GM06990 (cell line): ENCODE data around the gene RNU2-63P.

ENCODE experiments used
- DNase-seq: peaks from one replicate; pipeline ENCODE4 v3.0.0-alpha.2; 2011; ENCODE audit not compliant: insufficient read length; ENCODE audit errors: extremely low read depth
- H3K27me3 ChIP-seq: replicated peaks from 2 replicates; pipeline ENCODE4 v1.6.0; 2011; ENCODE audit warnings: low read length; ENCODE audit not compliant: control insufficient read depth, insufficient read depth
- H3K36me3 ChIP-seq: 2 replicates; pipeline ENCODE4 v1.5.1; 2011; ENCODE audit warnings: low read length; ENCODE audit not compliant: control insufficient read depth, insufficient read depth
- H3K4me3 ChIP-seq: replicated peaks from 2 replicates; pipeline ENCODE4 v1.5.1; 2011; ENCODE audit warnings: low read depth, mild to moderate bottlenecking, control low read depth, low read length
- TF ChIP-seq, protein P1 (sequence below): IDR thresholded peaks from 2 replicates; pipeline ENCODE4 v1.5.1; 2011; ENCODE audit warnings: low read length, control low read depth, mild to moderate bottlenecking, inconsistent platforms; ENCODE audit not compliant: insufficient read depth, poor library complexity, severe bottlenecking

The RNU2-63P gene

DNA sequence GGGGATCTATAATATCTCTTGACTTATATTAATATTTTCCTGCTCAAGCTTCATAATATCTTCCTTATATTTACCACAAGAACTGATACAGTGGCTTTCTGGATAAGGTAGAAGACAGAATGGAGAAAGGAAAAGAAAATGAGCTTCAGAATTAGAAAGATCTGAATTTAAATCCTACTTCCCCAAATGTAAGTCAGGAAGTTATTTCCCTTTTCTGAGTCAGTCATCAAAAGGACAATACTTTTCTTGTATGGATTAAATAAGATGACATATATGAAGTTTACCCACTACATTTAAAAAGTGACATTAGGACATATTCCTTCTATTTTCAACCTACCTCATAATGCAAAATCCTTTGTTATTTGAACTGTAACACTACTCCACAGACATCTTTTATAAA is 20.3 kb upstream of the RNU2-63P start:
- H3K27me3 ChIP-seq, result no peaks in the 10 kb centered on the region
- TF ChIP-seq, protein P1, sequence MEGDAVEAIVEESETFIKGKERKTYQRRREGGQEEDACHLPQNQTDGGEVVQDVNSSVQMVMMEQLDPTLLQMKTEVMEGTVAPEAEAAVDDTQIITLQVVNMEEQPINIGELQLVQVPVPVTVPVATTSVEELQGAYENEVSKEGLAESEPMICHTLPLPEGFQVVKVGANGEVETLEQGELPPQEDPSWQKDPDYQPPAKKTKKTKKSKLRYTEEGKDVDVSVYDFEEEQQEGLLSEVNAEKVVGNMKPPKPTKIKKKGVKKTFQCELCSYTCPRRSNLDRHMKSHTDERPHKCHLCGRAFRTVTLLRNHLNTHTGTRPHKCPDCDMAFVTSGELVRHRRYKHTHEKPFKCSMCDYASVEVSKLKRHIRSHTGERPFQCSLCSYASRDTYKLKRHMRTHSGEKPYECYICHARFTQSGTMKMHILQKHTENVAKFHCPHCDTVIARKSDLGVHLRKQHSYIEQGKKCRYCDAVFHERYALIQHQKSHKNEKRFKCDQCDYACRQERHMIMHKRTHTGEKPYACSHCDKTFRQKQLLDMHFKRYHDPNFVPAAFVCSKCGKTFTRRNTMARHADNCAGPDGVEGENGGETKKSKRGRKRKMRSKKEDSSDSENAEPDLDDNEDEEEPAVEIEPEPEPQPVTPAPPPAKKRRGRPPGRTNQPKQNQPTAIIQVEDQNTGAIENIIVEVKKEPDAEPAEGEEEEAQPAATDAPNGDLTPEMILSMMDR, result no peak
- H3K36me3 ChIP-seq, result no peaks in the 10 kb centered on the region
- no peak overlapping the region for H3K4me3 ChIP-seq
- DNase-seq, result no peak

DNA sequence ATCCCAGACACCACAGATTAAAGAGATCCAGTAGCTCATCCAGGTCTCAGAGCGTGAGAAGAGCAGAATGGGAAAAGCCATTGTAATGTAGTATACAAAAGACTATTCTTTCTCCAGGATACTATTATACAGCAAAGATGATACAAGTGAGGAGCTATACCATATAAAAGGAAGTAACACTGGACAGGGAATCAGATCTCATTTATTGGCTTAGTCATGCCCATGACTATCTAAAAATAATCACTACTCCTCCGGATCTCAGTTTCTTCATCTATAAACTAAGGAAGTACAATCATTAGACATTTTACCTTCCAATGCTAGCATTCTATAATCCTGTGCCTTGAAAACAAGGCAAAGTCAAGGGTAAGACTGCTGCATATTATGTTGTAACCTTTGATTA is 19.8 kb upstream of the RNU2-63P start:
- Histone ChIP-seq H3K27me3 (no peaks in the 10 kb centered on the region), H3K36me3 (no peaks in the 10 kb centered on the region), H3K4me3 (no peak overlapping the region)
- no peak for DNase-seq
- TF ChIP-seq, protein P1, result no peak

DNA sequence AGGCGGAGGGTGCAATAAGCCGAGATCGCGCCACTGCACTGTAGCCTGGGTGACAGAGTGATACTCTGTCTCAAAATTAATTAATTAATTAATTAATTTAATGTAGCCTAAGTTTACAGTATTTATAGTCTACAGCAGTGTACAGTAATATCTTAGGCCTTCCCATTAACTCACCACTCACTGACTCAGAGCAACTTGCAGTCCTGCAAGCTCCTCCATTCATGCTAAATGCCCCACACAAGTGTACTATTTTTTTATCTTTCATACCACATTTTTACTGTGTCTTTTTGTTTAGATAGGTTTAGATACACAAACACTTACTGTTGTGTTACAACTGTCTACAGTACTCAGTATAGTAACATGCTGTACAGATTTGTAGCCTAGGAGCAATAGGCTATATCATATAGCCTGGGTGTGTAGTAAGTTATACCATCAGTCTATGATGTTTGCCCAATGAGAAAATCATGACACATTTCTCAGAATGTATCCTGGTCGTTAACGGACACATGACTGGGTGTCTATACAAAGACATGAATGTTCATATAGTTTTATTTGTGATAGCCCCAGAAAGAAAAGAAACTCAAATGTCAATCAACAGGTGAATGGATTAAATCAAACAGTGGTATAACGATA is 15.8 kb upstream of the RNU2-63P start:
- TF ChIP-seq, protein P1, result no peak
- Histone ChIP-seq H3K4me3 (no peak overlapping the region), H3K36me3 (no peaks in the 10 kb centered on the region), H3K27me3 (no peaks in the 10 kb centered on the region)
- DNase-seq, result no peak

DNA sequence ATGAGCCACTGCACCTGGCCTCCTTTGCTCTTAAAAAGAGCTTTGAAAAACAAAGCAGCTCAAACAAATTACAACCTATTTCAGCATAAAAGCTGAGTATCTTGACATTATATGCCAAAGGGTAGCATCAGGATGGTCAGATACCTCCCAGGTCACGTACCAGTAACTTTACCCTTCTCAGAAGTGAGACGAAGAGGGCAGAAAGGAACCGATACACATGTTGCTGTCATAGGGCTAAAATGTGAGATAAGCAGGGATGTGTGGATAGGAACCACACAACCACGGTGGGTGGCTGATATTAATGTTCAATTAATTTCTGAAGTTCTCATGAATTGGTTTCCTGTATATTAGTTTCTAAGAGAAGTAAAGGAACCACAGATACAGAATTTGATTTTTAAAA is 12.6 kb upstream of the RNU2-63P start:
- H3K4me3 ChIP-seq, result no peak overlapping the region
- H3K36me3 ChIP-seq, result no peaks in the 10 kb centered on the region

DNA sequence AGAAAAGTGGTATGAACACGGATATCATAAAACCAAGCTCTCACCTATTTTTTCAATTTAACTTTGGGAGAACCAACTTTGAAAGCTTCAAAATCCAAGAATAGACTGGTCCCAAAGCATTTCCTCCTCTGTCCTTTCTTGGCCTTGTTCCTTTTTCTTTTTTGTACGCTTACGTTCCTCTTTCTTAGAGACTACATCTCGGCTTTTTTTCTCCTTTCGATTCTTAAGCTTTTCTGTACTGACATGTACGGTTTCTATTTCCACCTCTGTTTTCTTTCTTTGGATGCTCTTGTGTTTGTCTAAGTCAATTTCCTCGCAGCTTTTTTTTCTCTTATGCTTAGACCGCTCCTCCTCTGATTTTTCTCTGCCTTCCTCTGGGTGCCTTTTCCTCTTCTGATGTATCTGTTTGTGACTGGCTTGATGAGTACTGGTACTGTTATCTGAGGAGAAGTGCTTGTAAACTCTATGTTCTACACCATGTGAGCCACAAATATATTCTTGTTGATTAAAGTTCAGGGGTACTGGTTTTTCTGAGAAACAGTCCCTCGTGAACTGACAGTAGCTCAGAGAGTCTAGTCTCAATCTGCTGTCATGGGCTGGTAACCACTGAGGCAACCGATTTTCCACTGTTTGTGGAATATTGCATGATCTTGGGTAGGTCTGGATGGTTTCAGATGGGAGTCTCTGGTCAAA is 11.5 kb upstream of the RNU2-63P start:
- DNase-seq, result no peak
- no peaks in the 10 kb centered on the region for H3K36me3 ChIP-seq
- TF ChIP-seq, protein P1, result no peak
- H3K4me3 ChIP-seq, result no peak overlapping the region
- no peaks in the 10 kb centered on the region for H3K27me3 ChIP-seq

More for the DNA sequence above, 12.6 kb upstream of the RNU2-63P start:
- TF ChIP-seq, protein P1, result no peak
- no peak for DNase-seq
- H3K27me3 ChIP-seq, result no peaks in the 10 kb centered on the region
